HepG2 (cell line): ENCODE measurements around the gene CLDN7. TPM values are rescaled to one million over a fixed set of nuclear protein-coding genes. Genes with fewer than 3 reads are reported as not detected.

Experiments used
- ATAC-seq: fragments of 200-7000 bp; cut with Tn5 transposase; 3 replicates; pipeline ENCODE4 v1.9.1; 2020; ENCODE audit warnings: mild to moderate bottlenecking, moderate library complexity
- BruUV-seq: library from RNA; stranded (reverse); fragments of 400-500 nt; replicated peaks from 2 replicates; lab custom pipeline; 2021; lab: Mats Ljungman, UMichigan
- CTCF ChIA-PET: fragments of 300-600 bp; formaldehyde crosslinking; extraction: SDS; loops from one replicate; lab custom pipeline; 2021; ENCODE audit warnings: low total read pairs, inconsistent platforms, low intra/inter-chr PET ratio; lab: Yijun Ruan, JAX
- POLR2A ChIA-PET: fragments of 350-600 bp; sonication (Branson Sonifier 250); formaldehyde crosslinking; loops from one replicate; lab custom pipeline; 2020; ENCODE audit warnings: antibody characterized with exemption, inconsistent platforms; lab: Yijun Ruan, JAX
- DNase-seq: peaks from one replicate; pipeline ENCODE4 v3.0.0-alpha.2; 2015; ENCODE audit warnings: low spot score
- FAIRE-seq: peaks from 3 replicates; lab custom pipeline; 2011; peaks lifted over from hg19 to GRCh38; lab: Jason Lieb, UNC
- H2AFZ ChIP-seq: one replicate; pipeline ENCODE4 v1.6.1; 2011; ENCODE audit warnings: low read length, inconsistent platforms
- H3K27ac ChIP-seq: fragments of 300-600 bp; 3 replicates; pipeline ENCODE4 v1.8.0; 2011; ENCODE audit warnings: mixed run types, mild to moderate bottlenecking, mixed read lengths, low read length, inconsistent platforms; ENCODE audit not compliant: insufficient read depth; ENCODE audit errors: extremely low read length
- H3K27me3 ChIP-seq, 2 experiments: fragments of 200-600 bp in 1 of 2; 2 replicates in 1 of 2; 3 replicates in 1 of 2; pipeline versions ENCODE4 v1.6.0 to v1.8.0; 2011; ENCODE audit warnings: low read length in 2 of 2, mild to moderate bottlenecking in 2 of 2, moderate library complexity in 2 of 2, inconsistent platforms in 1 of 2; ENCODE audit not compliant: insufficient read depth in 2 of 2, control insufficient read depth in 1 of 2
- H3K36me3 ChIP-seq, 2 experiments: fragments of 200-600 bp in 1 of 2; replicated peaks in 1 of 2; 2 replicates in 1 of 2; 3 replicates in 1 of 2; pipeline versions ENCODE4 v1.5.1 to v1.8.0; 2011; ENCODE audit warnings: low read length in 2 of 2, inconsistent platforms in 1 of 2; ENCODE audit not compliant: insufficient read depth in 2 of 2, control insufficient read depth in 1 of 2
- H3K4me1 ChIP-seq: 2 replicates; pipeline ENCODE4 v1.5.1; 2012; ENCODE audit warnings: low read length, inconsistent platforms; ENCODE audit not compliant: insufficient read depth
- H3K4me2 ChIP-seq: 2 replicates; pipeline ENCODE4 v1.6.0; 2011; ENCODE audit warnings: low read depth, low read length, inconsistent platforms
- H3K4me3 ChIP-seq, 3 experiments: fragments of 200-600 bp in 1 of 3; sonication (generic), shearing (Covaris generic) in 1 of 3; replicated peaks in 1 of 3; 2 replicates each; pipeline ENCODE4 v1.5.1; 2011 to 2016; ENCODE audit warnings: low read length in 3 of 3, inconsistent platforms in 2 of 3, low read depth in 2 of 3, mild to moderate bottlenecking in 2 of 3, control low read depth in 1 of 3, mixed read lengths in 1 of 3; ENCODE audit not compliant: insufficient read depth in 1 of 3
- H3K79me2 ChIP-seq: one replicate; pipeline ENCODE4 v1.6.1; 2011; ENCODE audit warnings: low read length, inconsistent platforms; ENCODE audit not compliant: insufficient read depth
- H3K9ac ChIP-seq: 2 replicates; pipeline ENCODE4 v1.6.0; 2011; ENCODE audit warnings: mild to moderate bottlenecking, low read depth, low read length, inconsistent platforms; ENCODE audit not compliant: insufficient read depth
- H3K9me3 ChIP-seq: 2 replicates; pipeline ENCODE4 v1.5.1; 2012; ENCODE audit warnings: mild to moderate bottlenecking, low read length
- H4K20me1 ChIP-seq: 2 replicates; pipeline ENCODE4 v1.6.0; 2011; ENCODE audit warnings: inconsistent platforms, mild to moderate bottlenecking, low read length, moderate library complexity; ENCODE audit not compliant: insufficient read depth
- CBX2 ChIP-seq, 2 experiments: fragments of 200-600 bp in 1 of 2; sonication (generic); formaldehyde crosslinking in 1 of 2; IDR thresholded peaks; 2 replicates each; pipeline versions ENCODE4 v1.7.0 to v1.8.1; 2018 to 2022; ENCODE audit warnings: low read depth in 2 of 2, low read length in 1 of 2, mild to moderate bottlenecking in 1 of 2, missing genetic modification reagents in 1 of 2
- ELF1 ChIP-seq: sonication (generic); formaldehyde crosslinking; IDR thresholded peaks from 2 replicates; pipeline ENCODE4 v1.4.0; 2020; ENCODE audit warnings: missing genetic modification reagents
- FOXK1 ChIP-seq: sonication (generic); formaldehyde crosslinking; IDR thresholded peaks from 2 replicates; pipeline ENCODE4 v1.4.0; 2020; ENCODE audit warnings: low read depth, missing genetic modification reagents, borderline replicate concordance
- GABPA ChIP-seq, 2 experiments: IDR thresholded peaks; 2 replicates each; pipeline ENCODE4 v1.6.1; 2011 to 2016; ENCODE audit warnings: low read depth in 2 of 2, low read length in 1 of 2, missing biosample characterization in 1 of 2, missing genetic modification characterization in 1 of 2
- KIAA2018 ChIP-seq: sonication (generic); formaldehyde crosslinking; IDR thresholded peaks from 2 replicates; pipeline ENCODE4 v1.5.0; 2020; ENCODE audit warnings: mild to moderate bottlenecking, missing genetic modification reagents, borderline replicate concordance
- NFIC ChIP-seq: IDR thresholded peaks from 2 replicates; pipeline ENCODE4 v1.6.1; 2012; ENCODE audit warnings: mild to moderate bottlenecking, low read length, inconsistent platforms
- THAP11 ChIP-seq: IDR thresholded peaks from 2 replicates; pipeline ENCODE4 v1.6.1; 2016; ENCODE audit warnings: missing biosample characterization, missing genetic modification reagents
- WGBS: methylation state at CpG from one replicate; pipeline ENCODE4 v1.1.6; 2017; ENCODE audit warnings: low lambda C conversion rate; 5-methylcytosine and 5-hydroxymethylcytosine counted together
- in situ Hi-C: cut with HindIII; loops from 2 replicates; pipeline ENCODE4 v1.10.0; 2017; ENCODE audit warnings: low pct_unique_long_range_greater_than_20kb; ENCODE audit not compliant: extremely low pct_ligation_motif_present
- intact Hi-C: fragments of 100-400 bp; cut with micrococcal nuclease; formaldehyde crosslinking; loops from one replicate; pipeline ENCODE4 v1.10.0; 2022; ENCODE audit not compliant: unreplicated experiment
- polyA plus RNA-seq, 8 experiments: library from polyadenylated mRNA; depleted of rRNA in 3 of 8; stranded (reverse) in 7 of 8; unstranded in 1 of 8; fragments of >200 nt; fragmentation: Illumina TruSeq in 4 of 8; extraction: Trizol in 4 of 8; gene quantifications; 2 replicates each; pipeline versions ENCODE4 v1.2.1 to v1.2.3, GENCODE V29; 2011 to 2016; ENCODE audit warnings: low read depth in 4 of 8, missing spikeins in 1 of 8, mixed read lengths in 1 of 8; ENCODE audit not compliant: insufficient read depth in 1 of 8
- total RNA-seq, 5 experiments: library from RNA; depleted of rRNA; stranded (reverse); fragments of >200 nt; fragmentation: Illumina TruSeq; extraction: Trizol; gene quantifications; 2 replicates each; pipeline ENCODE4 v1.2.3, GENCODE V29; 2016; ENCODE audit warnings: low read depth in 1 of 5
- TF ChIP-seq, protein P1 (sequence below): sonication (generic); formaldehyde crosslinking; IDR thresholded peaks from 2 replicates; pipeline ENCODE4 v1.8.1; 2023; ENCODE audit warnings: mild to moderate bottlenecking, missing genetic modification reagents
- TF ChIP-seq, protein P2 (sequence below): sonication (generic); formaldehyde crosslinking; IDR thresholded peaks from 2 replicates; pipeline ENCODE4 v1.4.0; 2020; ENCODE audit warnings: missing genetic modification reagents, borderline replicate concordance

CLDN7 gene
- total and polyA plus RNA-seq, 2 of the 13 experiments (the other 11 are each of a cell fraction or from before 2014, with no cell fraction given), result not detected

- peaks cover 0 to 2% of the 10 kb centered on the region in 2 experiments; a peak in 1 of 5 replicates for H3K27me3 ChIP-seq
- peak; percentile 97 for FAIRE-seq
- peaks cover 38% of the 10 kb centered on the region for H3K4me1 ChIP-seq
- no peaks in the 10 kb centered on the region for H3K9me3 ChIP-seq
- H3K27ac ChIP-seq, result peak within 1 kb of the TSS; percentile 99
- DNase-seq, result peak; percentile 99
- in situ Hi-C loops (no loop called here), intact Hi-C loops (no loop called here)
- BruUV-seq, result no TSS peak
- H3K79me2 ChIP-seq, result peaks cover 54% of the 10 kb centered on the region
- ChIA-PET POLR2A (interaction anchor here (0.7 to 2.6 kb wide), 10 partner anchors 10 to 78 kb away, joined by 3 to 34 read pairs (median 10); partner anchors contain the start of genes ACADVL, ASGR1, DLG4 and DVL2), CTCF (interaction anchor here (1.5 kb wide), 2 partner anchors 29 to 44 kb away, joined by 4 to 5 read pairs; partner anchors contain the start of gene SLC2A4)
- no peak within 1 kb of the TSS for H2AFZ ChIP-seq
- peak within 1 kb of the TSS; percentile 95 to 99 (median 96) for H3K4me3 ChIP-seq
- peak within 1 kb of the TSS; percentile 96 for H3K9ac ChIP-seq
- under 1% methylated on average over 22 of the region's 41 CpGs for WGBS
- peaks cover 9 to 18% of the 10 kb centered on the region in 2 experiments; a peak in 4 of 5 replicates for H3K36me3 ChIP-seq
- ATAC-seq, result peak; percentile 93
- peak within 1 kb of the TSS; percentile 91 for H3K4me2 ChIP-seq
- H4K20me1 ChIP-seq, result no peaks in the 10 kb centered on the region
- TF ChIP-seq GABPA (IDR thresholded peaks at IDR 0.05; ENCODE audit: low read depth, low read length) (peak; percentile 78), GABPA (CRISPR knock-in tag; IDR thresholded peaks at IDR 0.05; ENCODE audit: low read depth) (peak; percentile 95), CBX2 (IDR thresholded peaks at IDR 0.05; ENCODE audit: low read depth, low read length) (no peak), CBX2 (CRISPR knock-in tag; IDR thresholded peaks at IDR 0.05; ENCODE audit: low read depth) (no peak), NFIC (no peak), FOXK1 (peak; percentile 61; the same call in 1 of the 2 replicates), THAP11 (peak; percentile 91), ELF1 (CRISPR knock-in tag) (peak; percentile 81), KIAA2018 (CRISPR knock-in tag) (no peak)
- TF ChIP-seq, protein P1, sequence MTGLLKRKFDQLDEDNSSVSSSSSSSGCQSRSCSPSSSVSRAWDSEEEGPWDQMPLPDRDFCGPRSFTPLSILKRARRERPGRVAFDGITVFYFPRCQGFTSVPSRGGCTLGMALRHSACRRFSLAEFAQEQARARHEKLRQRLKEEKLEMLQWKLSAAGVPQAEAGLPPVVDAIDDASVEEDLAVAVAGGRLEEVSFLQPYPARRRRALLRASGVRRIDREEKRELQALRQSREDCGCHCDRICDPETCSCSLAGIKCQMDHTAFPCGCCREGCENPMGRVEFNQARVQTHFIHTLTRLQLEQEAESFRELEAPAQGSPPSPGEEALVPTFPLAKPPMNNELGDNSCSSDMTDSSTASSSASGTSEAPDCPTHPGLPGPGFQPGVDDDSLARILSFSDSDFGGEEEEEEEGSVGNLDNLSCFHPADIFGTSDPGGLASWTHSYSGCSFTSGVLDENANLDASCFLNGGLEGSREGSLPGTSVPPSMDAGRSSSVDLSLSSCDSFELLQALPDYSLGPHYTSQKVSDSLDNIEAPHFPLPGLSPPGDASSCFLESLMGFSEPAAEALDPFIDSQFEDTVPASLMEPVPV (CRISPR knock-in tag), result peak; percentile 71; the same call in 1 of the 2 replicates
- TF ChIP-seq, protein P2, sequence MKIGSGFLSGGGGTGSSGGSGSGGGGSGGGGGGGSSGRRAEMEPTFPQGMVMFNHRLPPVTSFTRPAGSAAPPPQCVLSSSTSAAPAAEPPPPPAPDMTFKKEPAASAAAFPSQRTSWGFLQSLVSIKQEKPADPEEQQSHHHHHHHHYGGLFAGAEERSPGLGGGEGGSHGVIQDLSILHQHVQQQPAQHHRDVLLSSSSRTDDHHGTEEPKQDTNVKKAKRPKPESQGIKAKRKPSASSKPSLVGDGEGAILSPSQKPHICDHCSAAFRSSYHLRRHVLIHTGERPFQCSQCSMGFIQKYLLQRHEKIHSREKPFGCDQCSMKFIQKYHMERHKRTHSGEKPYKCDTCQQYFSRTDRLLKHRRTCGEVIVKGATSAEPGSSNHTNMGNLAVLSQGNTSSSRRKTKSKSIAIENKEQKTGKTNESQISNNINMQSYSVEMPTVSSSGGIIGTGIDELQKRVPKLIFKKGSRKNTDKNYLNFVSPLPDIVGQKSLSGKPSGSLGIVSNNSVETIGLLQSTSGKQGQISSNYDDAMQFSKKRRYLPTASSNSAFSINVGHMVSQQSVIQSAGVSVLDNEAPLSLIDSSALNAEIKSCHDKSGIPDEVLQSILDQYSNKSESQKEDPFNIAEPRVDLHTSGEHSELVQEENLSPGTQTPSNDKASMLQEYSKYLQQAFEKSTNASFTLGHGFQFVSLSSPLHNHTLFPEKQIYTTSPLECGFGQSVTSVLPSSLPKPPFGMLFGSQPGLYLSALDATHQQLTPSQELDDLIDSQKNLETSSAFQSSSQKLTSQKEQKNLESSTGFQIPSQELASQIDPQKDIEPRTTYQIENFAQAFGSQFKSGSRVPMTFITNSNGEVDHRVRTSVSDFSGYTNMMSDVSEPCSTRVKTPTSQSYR (CRISPR knock-in tag), result 0 out of 2 replicates have a peak, but pooled peaks have one; percentile 20
These were observed 10.6 kb downstream of the CLDN7 start, which contains the start of gene CTDNEP1 for GRCh38 chr17:7251661-7252175. TSS of gene CTDNEP1 (minus strand) at chr17:7251734. CDS start at chr17:7251296, 438 bp downstream.
